Liver (tissue), 3 donors: ENCODE measurements around the gene SLC12A1.

Experiments
- EGR1 ChIP-seq, 2 donors: IDR thresholded peaks; 2 replicates each; pipeline ENCODE4 v1.6.1; 2016 to 2018; ENCODE audit warnings: antibody characterized with exemption in 2 of 2, low read depth in 2 of 2
- HNF4A ChIP-seq, 2 donors: conservative IDR thresholded peaks; 2 replicates each; pipeline ENCODE4 v1.6.1; 2016; ENCODE audit warnings: antibody characterized with exemption in 2 of 2, mild to moderate bottlenecking in 2 of 2
- JUND ChIP-seq, 2 donors: IDR thresholded peaks; 2 replicates each; pipeline ENCODE4 v1.6.1; 2016; ENCODE audit warnings: antibody characterized with exemption in 2 of 2
- NR2F2 ChIP-seq: IDR thresholded peaks from 2 replicates; pipeline ENCODE4 v1.6.1; 2016; ENCODE audit warnings: antibody characterized with exemption
- RAD21 ChIP-seq, 2 donors: IDR thresholded peaks; 2 replicates each; pipeline ENCODE4 v1.6.1; 2016; ENCODE audit warnings: antibody characterized with exemption in 2 of 2, mild to moderate bottlenecking in 2 of 2
- RXRA ChIP-seq, 2 donors: IDR thresholded peaks; 2 replicates each; pipeline ENCODE4 v1.6.1; 2017 to 2018; ENCODE audit warnings: antibody characterized with exemption in 2 of 2, mild to moderate bottlenecking in 1 of 2
- SP1 ChIP-seq: IDR thresholded peaks from 2 replicates; pipeline ENCODE4 v1.6.1; 2018; ENCODE audit warnings: antibody characterized with exemption, mild to moderate bottlenecking
- TAF1 ChIP-seq: conservative IDR thresholded peaks from 2 replicates; pipeline ENCODE4 v1.6.1; 2016; ENCODE audit warnings: antibody characterized with exemption, mild to moderate bottlenecking
- YY1 ChIP-seq: IDR thresholded peaks from 2 replicates; pipeline ENCODE4 v1.6.1; 2016; ENCODE audit warnings: antibody characterized with exemption, mild to moderate bottlenecking
- TF ChIP-seq, protein P1 (sequence below): IDR thresholded peaks from 2 replicates; pipeline ENCODE4 v1.6.1; 2016; ENCODE audit warnings: antibody characterized with exemption
- TF ChIP-seq, protein P2 (sequence below): fragments of 150-350 bp; IDR thresholded peaks from 2 replicates; pipeline ENCODE4 v1.5.1; 2017; ENCODE audit warnings: improper control_type of control experiment, low read depth, low read length; ENCODE audit not compliant: missing input control
- TF ChIP-seq, protein P3 (sequence below): IDR thresholded peaks from 2 replicates; pipeline ENCODE4 v1.6.1; 2016; ENCODE audit warnings: antibody characterized with exemption
- TF ChIP-seq, protein P4 (sequence below): IDR thresholded peaks from 2 replicates; pipeline ENCODE4 v1.6.1; 2016; ENCODE audit warnings: antibody characterized with exemption
- TF ChIP-seq, protein P5 (sequence below): IDR thresholded peaks from 2 replicates; pipeline ENCODE4 v1.6.1; 2016; ENCODE audit warnings: antibody characterized with exemption, mild to moderate bottlenecking
- donor health status: healthy.
- donor health status: healthy.

DNA sequence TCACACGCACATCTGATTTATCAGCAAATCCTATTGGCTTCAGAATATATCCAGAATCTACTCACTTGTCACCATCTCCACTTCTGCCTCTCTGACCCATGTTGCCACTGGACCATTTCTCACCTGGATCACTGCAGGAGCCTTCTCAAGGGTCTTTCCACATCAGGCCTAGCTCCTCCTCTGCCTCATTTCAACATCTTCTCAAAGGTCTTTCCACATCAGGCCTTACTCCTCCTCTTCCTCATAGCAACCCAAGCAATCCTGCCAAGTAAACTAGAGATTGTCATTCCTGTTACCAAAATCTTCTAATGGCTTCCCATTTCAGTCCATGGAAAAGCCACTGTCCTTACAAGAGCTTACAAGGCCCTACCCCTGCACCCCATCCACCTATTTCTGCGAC, 107.1 kb downstream of the SLC12A1 start:
- TF ChIP-seq, protein P1, sequence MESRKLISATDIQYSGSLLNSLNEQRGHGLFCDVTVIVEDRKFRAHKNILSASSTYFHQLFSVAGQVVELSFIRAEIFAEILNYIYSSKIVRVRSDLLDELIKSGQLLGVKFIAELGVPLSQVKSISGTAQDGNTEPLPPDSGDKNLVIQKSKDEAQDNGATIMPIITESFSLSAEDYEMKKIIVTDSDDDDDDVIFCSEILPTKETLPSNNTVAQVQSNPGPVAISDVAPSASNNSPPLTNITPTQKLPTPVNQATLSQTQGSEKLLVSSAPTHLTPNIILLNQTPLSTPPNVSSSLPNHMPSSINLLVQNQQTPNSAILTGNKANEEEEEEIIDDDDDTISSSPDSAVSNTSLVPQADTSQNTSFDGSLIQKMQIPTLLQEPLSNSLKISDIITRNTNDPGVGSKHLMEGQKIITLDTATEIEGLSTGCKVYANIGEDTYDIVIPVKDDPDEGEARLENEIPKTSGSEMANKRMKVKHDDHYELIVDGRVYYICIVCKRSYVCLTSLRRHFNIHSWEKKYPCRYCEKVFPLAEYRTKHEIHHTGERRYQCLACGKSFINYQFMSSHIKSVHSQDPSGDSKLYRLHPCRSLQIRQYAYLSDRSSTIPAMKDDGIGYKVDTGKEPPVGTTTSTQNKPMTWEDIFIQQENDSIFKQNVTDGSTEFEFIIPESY = no peak
- TF ChIP-seq, protein P2, sequence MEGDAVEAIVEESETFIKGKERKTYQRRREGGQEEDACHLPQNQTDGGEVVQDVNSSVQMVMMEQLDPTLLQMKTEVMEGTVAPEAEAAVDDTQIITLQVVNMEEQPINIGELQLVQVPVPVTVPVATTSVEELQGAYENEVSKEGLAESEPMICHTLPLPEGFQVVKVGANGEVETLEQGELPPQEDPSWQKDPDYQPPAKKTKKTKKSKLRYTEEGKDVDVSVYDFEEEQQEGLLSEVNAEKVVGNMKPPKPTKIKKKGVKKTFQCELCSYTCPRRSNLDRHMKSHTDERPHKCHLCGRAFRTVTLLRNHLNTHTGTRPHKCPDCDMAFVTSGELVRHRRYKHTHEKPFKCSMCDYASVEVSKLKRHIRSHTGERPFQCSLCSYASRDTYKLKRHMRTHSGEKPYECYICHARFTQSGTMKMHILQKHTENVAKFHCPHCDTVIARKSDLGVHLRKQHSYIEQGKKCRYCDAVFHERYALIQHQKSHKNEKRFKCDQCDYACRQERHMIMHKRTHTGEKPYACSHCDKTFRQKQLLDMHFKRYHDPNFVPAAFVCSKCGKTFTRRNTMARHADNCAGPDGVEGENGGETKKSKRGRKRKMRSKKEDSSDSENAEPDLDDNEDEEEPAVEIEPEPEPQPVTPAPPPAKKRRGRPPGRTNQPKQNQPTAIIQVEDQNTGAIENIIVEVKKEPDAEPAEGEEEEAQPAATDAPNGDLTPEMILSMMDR = no peak
- TF ChIP-seq YY1 (no peak), RXRA (IDR thresholded peaks at IDR 0.05) (no peak), JUND (IDR thresholded peaks at IDR 0.05) (no peak), HNF4A (conservative IDR thresholded peaks at IDR 0.05) (no peak), EGR1 (IDR thresholded peaks at IDR 0.05; ENCODE audit: low read depth in 2 of 2) (no peak), SP1 (no peak), RAD21 (IDR thresholded peaks at IDR 0.05) (no peak), TAF1 (no peak), NR2F2 (no peak)
- TF ChIP-seq, protein P3, sequence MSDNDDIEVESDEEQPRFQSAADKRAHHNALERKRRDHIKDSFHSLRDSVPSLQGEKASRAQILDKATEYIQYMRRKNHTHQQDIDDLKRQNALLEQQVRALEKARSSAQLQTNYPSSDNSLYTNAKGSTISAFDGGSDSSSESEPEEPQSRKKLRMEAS = no peak
- TF ChIP-seq, protein P4, sequence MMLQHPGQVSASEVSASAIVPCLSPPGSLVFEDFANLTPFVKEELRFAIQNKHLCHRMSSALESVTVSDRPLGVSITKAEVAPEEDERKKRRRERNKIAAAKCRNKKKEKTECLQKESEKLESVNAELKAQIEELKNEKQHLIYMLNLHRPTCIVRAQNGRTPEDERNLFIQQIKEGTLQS = no peak
- TF ChIP-seq, protein P5, sequence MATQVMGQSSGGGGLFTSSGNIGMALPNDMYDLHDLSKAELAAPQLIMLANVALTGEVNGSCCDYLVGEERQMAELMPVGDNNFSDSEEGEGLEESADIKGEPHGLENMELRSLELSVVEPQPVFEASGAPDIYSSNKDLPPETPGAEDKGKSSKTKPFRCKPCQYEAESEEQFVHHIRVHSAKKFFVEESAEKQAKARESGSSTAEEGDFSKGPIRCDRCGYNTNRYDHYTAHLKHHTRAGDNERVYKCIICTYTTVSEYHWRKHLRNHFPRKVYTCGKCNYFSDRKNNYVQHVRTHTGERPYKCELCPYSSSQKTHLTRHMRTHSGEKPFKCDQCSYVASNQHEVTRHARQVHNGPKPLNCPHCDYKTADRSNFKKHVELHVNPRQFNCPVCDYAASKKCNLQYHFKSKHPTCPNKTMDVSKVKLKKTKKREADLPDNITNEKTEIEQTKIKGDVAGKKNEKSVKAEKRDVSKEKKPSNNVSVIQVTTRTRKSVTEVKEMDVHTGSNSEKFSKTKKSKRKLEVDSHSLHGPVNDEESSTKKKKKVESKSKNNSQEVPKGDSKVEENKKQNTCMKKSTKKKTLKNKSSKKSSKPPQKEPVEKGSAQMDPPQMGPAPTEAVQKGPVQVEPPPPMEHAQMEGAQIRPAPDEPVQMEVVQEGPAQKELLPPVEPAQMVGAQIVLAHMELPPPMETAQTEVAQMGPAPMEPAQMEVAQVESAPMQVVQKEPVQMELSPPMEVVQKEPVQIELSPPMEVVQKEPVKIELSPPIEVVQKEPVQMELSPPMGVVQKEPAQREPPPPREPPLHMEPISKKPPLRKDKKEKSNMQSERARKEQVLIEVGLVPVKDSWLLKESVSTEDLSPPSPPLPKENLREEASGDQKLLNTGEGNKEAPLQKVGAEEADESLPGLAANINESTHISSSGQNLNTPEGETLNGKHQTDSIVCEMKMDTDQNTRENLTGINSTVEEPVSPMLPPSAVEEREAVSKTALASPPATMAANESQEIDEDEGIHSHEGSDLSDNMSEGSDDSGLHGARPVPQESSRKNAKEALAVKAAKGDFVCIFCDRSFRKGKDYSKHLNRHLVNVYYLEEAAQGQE = no peak
